ENCODE data around the gene CLNK. TPM values are rescaled to one million over a fixed set of nuclear protein-coding genes. Genes with fewer than 3 reads are reported as not detected.

CLNK gene
- total and polyA plus RNA-seq, 12 donors, result 0.15 to 0.62 TPM; not detected in 10

DNA sequence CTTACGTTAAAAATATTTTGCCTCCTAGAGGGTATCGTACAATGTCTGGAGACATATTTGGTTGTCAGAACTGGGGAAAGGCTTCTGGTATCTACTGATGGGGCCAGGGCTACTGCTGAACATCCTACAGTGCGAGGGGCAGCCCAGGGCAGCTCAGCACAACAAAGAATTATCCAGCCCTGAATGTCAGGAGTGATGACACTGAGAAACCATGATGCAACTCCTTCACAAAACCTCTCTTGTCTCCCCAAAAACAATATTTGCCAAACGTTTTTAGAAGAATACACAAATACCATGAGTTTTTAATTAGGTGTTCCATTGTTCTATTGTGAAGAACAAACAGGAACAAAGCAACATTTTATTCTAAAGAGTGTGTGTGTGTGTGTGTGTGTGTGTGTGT is 43.4 kb upstream of the CLNK start:
- intact Hi-C loops (cut with DNase I), result no loop called here
- no peak overlapping the region for H3K4me3 ChIP-seq

DNA sequence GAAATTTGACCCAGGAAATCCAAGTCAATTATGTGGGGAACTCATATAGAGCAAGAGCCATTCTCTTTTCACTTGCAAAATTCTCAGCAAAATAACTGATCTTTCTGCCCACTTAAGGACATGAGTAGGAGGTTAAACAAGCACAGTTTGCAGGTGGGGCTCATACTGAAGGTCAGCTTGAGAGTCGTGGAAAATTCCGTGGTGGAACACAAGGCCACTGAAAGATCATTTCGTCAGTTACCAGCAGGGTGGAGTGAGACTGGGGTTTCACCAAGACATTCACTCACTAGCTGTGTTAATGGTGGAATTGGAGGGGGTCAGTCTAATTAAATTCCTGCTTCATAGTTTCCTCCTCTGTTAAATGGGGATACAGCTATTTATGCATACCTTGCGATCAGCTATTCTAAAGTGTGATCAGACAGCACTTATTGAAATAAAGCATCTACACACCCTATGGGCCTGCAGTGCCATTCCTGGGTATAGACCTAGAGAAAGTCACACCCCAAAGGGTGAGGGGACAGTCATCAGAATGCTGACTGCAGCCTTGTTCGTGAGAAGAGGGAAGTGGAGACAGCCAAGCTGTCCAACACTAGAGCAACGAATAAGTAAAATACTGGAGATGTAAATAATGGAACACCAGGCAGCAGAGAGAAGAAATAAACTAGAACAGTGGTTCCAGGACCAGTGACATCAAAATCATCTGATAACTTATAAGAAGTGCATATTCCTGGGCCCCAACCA is 42.7 kb upstream of the CLNK start:
- Histone ChIP-seq H3K4me1 (no peaks in the 10 kb centered on the region), H3K36me3 (no peaks in the 10 kb centered on the region), H3K27me3 (no peaks in the 10 kb centered on the region), H3K27ac (no peak overlapping the region), H3K4me3 (no peak overlapping the region), H3K9me3 (no peaks in the 10 kb centered on the region)
- WGBS, 2 donors, result 64 to 72% methylated on average over 6 of the region's 6 CpGs
- TF ChIP-seq, protein P1, sequence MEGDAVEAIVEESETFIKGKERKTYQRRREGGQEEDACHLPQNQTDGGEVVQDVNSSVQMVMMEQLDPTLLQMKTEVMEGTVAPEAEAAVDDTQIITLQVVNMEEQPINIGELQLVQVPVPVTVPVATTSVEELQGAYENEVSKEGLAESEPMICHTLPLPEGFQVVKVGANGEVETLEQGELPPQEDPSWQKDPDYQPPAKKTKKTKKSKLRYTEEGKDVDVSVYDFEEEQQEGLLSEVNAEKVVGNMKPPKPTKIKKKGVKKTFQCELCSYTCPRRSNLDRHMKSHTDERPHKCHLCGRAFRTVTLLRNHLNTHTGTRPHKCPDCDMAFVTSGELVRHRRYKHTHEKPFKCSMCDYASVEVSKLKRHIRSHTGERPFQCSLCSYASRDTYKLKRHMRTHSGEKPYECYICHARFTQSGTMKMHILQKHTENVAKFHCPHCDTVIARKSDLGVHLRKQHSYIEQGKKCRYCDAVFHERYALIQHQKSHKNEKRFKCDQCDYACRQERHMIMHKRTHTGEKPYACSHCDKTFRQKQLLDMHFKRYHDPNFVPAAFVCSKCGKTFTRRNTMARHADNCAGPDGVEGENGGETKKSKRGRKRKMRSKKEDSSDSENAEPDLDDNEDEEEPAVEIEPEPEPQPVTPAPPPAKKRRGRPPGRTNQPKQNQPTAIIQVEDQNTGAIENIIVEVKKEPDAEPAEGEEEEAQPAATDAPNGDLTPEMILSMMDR (IDR thresholded peaks at IDR 0.05), result no peak
- no peak for ATAC-seq
- DNase-seq, result no peak
- intact Hi-C loops (cut with DNase I), result no loop called here

More for the DNA sequence above, 43.4 kb upstream of the CLNK start:
- Histone ChIP-seq H3K36me3 (no peaks in the 10 kb centered on the region), H3K9me3 (no peaks in the 10 kb centered on the region), H3K27ac (no peak overlapping the region), H3K27me3 (no peaks in the 10 kb centered on the region), H3K4me1 (no peaks in the 10 kb centered on the region)
- no peak for ATAC-seq
- WGBS, 2 donors, result 66 to 72% methylated on average over 4 of the region's 4 CpGs
- TF ChIP-seq, protein P1 (IDR thresholded peaks at IDR 0.05), result no peak
- DNase-seq, result no peak

DNA sequence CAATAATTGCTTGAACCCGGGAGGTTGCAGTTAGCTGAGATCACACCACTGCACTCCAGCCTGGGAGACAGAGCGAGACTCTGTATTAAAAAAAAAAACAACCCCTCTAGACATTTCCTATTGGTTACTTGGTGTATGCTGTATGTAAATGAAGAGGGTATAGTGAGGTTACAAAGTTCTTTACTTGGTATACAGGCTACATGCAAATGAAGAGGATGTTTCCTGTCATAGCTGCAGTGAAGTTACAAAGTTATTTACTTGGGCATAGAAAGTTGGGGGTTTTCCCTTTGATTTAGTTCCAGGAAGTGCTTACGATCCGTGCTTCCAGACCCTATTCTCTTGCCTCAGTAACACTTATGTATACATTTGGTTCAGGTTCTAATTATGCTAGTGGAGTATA is 38.4 kb upstream of the CLNK start:
- ATAC-seq, result no peak
- 67 to 71% methylated on average over 4 of the region's 4 CpGs for WGBS, 2 donors
- Histone ChIP-seq H3K27me3 (no peaks in the 10 kb centered on the region), H3K9me3 (no peaks in the 10 kb centered on the region), H3K27ac (no peak overlapping the region), H3K4me1 (no peaks in the 10 kb centered on the region), H3K36me3 (no peaks in the 10 kb centered on the region), H3K4me3 (no peak overlapping the region)
- no peak for DNase-seq
- TF ChIP-seq, protein P1 (IDR thresholded peaks at IDR 0.05), result no peak
- intact Hi-C loops (cut with DNase I), result no loop called here

DNA sequence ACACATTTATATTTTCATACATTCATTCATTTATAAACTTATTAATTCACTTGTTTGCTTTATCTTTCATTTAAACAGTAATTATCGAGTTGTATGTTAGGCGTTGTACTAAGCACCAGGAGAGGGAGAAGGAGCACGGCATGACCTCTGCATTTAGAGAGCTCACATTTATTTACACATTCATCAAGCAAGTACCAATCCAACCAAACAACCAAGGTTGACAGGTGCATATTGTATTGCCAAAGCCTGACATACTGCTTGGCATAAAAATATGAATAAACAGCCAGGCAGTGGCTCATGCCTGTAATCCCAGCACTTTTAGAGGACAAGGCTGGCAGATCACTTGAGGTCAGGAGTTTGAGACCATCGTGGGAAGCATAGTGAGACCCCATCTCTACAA is 37.0 kb upstream of the CLNK start:
- Histone ChIP-seq H3K27me3 (peaks cover 0 to 10% (median 0%) of the 10 kb centered on the region in 7 donors), H3K9me3 (no peaks in the 10 kb centered on the region), H3K4me1 (no peaks in the 10 kb centered on the region), H3K4me3 (no peak overlapping the region), H3K27ac (no peak overlapping the region), H3K36me3 (no peaks in the 10 kb centered on the region)
- TF ChIP-seq, protein P1 (IDR thresholded peaks at IDR 0.05), result no peak
- WGBS, 2 donors, result 84 to 94% methylated on average over 4 of the region's 4 CpGs
- ATAC-seq, result no peak
- no peak for DNase-seq
- intact Hi-C loops (cut with DNase I), result no loop called here
